MM.1S (cell line): ENCODE measurements around the gene MYO1B.

Experiments
- DNase-seq: peaks from one replicate; pipeline ENCODE4 v3.0.0-alpha.2; 2015
- H2AFZ ChIP-seq: fragments of 300-600 bp; sonication (generic); 2 replicates; pipeline ENCODE4 v1.6.0; 2016; ENCODE audit warnings: antibody characterized with exemption, low read length
- H3F3A ChIP-seq: fragments of 300-600 bp; sonication (generic); 2 replicates; pipeline ENCODE4 v1.6.1; 2016; ENCODE audit warnings: mild to moderate bottlenecking, antibody characterized with exemption, low read length, moderate library complexity, mixed read lengths; ENCODE audit not compliant: insufficient read depth
- H3K27ac ChIP-seq: fragments of 300-600 bp; sonication (generic); 2 replicates; pipeline ENCODE4 v1.5.1; 2016; ENCODE audit warnings: mild to moderate bottlenecking, low read length
- H3K27me3 ChIP-seq: fragments of 300-600 bp; sonication (generic); replicated peaks from 2 replicates; pipeline ENCODE4 v1.6.0; 2016; ENCODE audit warnings: low read length; ENCODE audit not compliant: insufficient read depth
- H3K36me3 ChIP-seq: fragments of 300-600 bp; sonication (generic); replicated peaks from 2 replicates; pipeline ENCODE4 v1.6.1; 2016; ENCODE audit warnings: mild to moderate bottlenecking, low read length, mixed read lengths; ENCODE audit not compliant: insufficient read depth
- H3K4me1 ChIP-seq: fragments of 300-600 bp; sonication (generic); 2 replicates; pipeline ENCODE4 v1.6.1; 2016; ENCODE audit warnings: low read length, mixed read lengths
- H3K4me2 ChIP-seq: fragments of 300-600 bp; sonication (generic); 2 replicates; pipeline ENCODE4 v1.6.0; 2016; ENCODE audit warnings: low read depth, low read length
- H3K4me3 ChIP-seq: fragments of 300-600 bp; sonication (generic); 2 replicates; pipeline ENCODE4 v1.5.1; 2016; ENCODE audit warnings: low read length, mixed read lengths
- H3K79me2 ChIP-seq: fragments of 300-600 bp; sonication (generic); 2 replicates; pipeline ENCODE4 v1.6.1; 2016; ENCODE audit warnings: mixed run types, low read length, mixed read lengths
- H3K9ac ChIP-seq: fragments of 300-600 bp; sonication (generic); 2 replicates; pipeline ENCODE4 v1.6.1; 2016; ENCODE audit warnings: low read length, mixed read lengths
- H3K9me2 ChIP-seq: fragments of 300-600 bp; sonication (generic); replicated peaks from 2 replicates; pipeline ENCODE4 v1.6.1; 2016; ENCODE audit warnings: mild to moderate bottlenecking, low read length, mixed read lengths; ENCODE audit not compliant: insufficient read depth
- H3K9me3 ChIP-seq: fragments of 300-600 bp; sonication (generic); replicated peaks from 2 replicates; pipeline ENCODE4 v1.6.1; 2016; ENCODE audit warnings: mild to moderate bottlenecking, low read length, mixed read lengths; ENCODE audit not compliant: insufficient read depth
- H4K20me1 ChIP-seq: fragments of 300-600 bp; sonication (generic); 2 replicates; pipeline ENCODE4 v1.6.1; 2016; ENCODE audit warnings: mild to moderate bottlenecking, low read length, moderate library complexity, mixed read lengths; ENCODE audit not compliant: insufficient read depth
- EZH2 ChIP-seq: fragments of 300-600 bp; sonication (generic); optimal IDR thresholded peaks from 2 replicates; pipeline ENCODE3; 2017; ENCODE audit warnings: low read depth, mild to moderate bottlenecking, antibody characterized with exemption, low read length, mixed read lengths
- EZH2phosphoT487 ChIP-seq: fragments of 300-600 bp; sonication (generic); IDR thresholded peaks from 2 replicates; pipeline ENCODE4 v1.6.1; 2018; ENCODE audit warnings: antibody characterized with exemption, low read length
- TF ChIP-seq, protein P1 (sequence below): fragments of 300-600 bp; sonication (generic); IDR thresholded peaks from 2 replicates; pipeline ENCODE4 v1.5.1; 2016; ENCODE audit warnings: antibody characterized with exemption, low read length, mixed read lengths

Gene MYO1B

DNA sequence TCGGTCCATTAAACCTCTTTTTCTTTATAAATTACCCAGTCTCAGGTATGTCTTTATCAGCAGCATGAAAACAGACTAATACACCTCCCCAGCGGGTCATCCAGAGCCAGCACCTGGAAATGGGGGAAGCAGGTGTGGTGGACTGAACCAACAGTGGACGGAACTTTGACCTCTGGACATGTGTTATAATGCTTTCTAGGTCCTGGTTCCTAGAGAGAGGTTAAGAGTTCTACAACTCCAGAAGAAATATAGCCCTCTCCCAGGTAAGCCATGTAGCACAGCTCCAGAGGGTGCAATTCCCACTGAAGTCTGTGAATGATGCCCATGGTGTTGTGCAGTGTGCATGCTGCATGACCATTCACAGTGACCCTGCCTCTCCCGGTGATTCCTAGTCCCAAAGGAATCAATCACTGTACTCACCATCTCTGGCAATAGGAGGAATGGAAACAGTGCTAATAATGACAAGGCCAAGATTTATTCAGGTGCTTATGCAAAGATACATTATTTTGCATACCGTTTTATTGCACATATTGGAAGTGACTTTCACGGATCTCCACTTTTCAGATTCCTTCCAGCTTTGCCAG lies 45.2 kb upstream of the MYO1B start:
- H3K27ac ChIP-seq: no peak overlapping the region
- no peak overlapping the region for H3K9ac ChIP-seq
- TF ChIP-seq EZH2: no peak
- TF ChIP-seq, protein P1, sequence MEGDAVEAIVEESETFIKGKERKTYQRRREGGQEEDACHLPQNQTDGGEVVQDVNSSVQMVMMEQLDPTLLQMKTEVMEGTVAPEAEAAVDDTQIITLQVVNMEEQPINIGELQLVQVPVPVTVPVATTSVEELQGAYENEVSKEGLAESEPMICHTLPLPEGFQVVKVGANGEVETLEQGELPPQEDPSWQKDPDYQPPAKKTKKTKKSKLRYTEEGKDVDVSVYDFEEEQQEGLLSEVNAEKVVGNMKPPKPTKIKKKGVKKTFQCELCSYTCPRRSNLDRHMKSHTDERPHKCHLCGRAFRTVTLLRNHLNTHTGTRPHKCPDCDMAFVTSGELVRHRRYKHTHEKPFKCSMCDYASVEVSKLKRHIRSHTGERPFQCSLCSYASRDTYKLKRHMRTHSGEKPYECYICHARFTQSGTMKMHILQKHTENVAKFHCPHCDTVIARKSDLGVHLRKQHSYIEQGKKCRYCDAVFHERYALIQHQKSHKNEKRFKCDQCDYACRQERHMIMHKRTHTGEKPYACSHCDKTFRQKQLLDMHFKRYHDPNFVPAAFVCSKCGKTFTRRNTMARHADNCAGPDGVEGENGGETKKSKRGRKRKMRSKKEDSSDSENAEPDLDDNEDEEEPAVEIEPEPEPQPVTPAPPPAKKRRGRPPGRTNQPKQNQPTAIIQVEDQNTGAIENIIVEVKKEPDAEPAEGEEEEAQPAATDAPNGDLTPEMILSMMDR: no peak
- TF ChIP-seq EZH2phosphoT487: no peak
- H3K36me3 ChIP-seq: no peaks in the 10 kb centered on the region
- DNase-seq: no peak
- no peaks in the 10 kb centered on the region for H3K27me3 ChIP-seq
- H2AFZ ChIP-seq: no peak overlapping the region
- H3F3A ChIP-seq: no peaks in the 10 kb centered on the region; the same call in 1 of the 2 replicates
- no peaks in the 10 kb centered on the region for H3K9me2 ChIP-seq
- H3K9me3 ChIP-seq: no peaks in the 10 kb centered on the region
- H3K4me3 ChIP-seq: no peak overlapping the region
- no peaks in the 10 kb centered on the region for H4K20me1 ChIP-seq
- H3K79me2 ChIP-seq: no peaks in the 10 kb centered on the region
- no peak overlapping the region for H3K4me2 ChIP-seq
- H3K4me1 ChIP-seq: 0 out of 2 replicates have a peak, but pooled peaks cover 2% of the 10 kb centered on the region

DNA sequence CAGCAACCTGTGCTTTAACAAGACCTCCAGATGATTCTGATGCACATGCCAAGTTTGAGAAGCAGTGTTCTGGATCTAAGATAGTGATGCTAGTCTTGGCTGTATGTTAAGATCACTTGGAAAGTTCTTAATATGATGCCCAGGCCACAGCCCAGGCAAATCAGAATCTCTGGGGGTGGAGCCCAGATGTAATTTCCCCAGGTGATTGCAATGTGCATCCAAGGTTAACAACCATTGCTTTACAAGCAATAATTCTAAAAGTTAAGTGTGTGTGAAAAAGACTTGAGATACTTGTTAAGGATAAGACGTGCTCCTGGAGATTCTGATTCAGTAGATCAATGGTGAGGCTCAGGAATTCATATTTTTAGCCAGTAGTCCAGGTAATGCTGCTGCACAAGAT lies 44.3 kb upstream of the MYO1B start:
- Histone ChIP-seq H3K79me2 (no peaks in the 10 kb centered on the region), H2AFZ (no peak overlapping the region), H3K4me2 (no peak overlapping the region), H3K4me3 (no peak overlapping the region), H3K27ac (no peak overlapping the region), H3K27me3 (no peaks in the 10 kb centered on the region), H4K20me1 (no peaks in the 10 kb centered on the region), H3F3A (no peaks in the 10 kb centered on the region), H3K9ac (no peak overlapping the region), H3K9me3 (no peaks in the 10 kb centered on the region), H3K36me3 (no peaks in the 10 kb centered on the region), H3K4me1 (no peaks in the 10 kb centered on the region), H3K9me2 (no peaks in the 10 kb centered on the region)
- TF ChIP-seq, protein P1: no peak
- no peak for TF ChIP-seq EZH2phosphoT487
- no peak for TF ChIP-seq EZH2
- no peak for DNase-seq

DNA sequence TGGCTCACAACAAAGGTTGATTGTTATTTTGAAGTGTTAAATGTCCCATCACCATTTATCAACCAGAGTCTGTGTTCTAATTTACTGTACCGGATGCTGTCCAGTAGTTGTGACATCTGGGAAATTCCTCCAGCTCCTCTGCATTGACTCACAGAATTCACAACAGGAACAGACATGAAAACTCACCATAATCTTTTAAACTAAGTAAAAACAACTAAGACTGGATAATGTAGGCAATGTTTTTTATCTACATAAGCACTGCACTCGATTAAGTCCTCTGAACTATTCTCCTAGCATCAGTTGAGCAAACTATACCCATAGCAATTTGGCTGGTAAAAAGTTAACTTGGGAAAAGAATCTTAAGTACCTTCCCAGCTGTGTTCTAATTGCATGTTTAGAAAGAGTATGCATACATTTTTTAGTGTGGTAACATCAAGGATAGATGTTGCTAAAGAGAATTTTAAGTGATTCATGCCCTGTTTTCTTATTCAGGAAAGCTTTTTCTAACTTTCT lies 42.9 kb upstream of the MYO1B start:
- H3K79me2 ChIP-seq: no peaks in the 10 kb centered on the region
- no peaks in the 10 kb centered on the region for H3K36me3 ChIP-seq
- DNase-seq: no peak
- no peaks in the 10 kb centered on the region for H3K27me3 ChIP-seq
- no peak overlapping the region for H3K4me2 ChIP-seq
- H3K4me1 ChIP-seq: no peaks in the 10 kb centered on the region
- no peak overlapping the region for H3K9ac ChIP-seq
- H3K4me3 ChIP-seq: no peak overlapping the region
- no peaks in the 10 kb centered on the region for H4K20me1 ChIP-seq
- TF ChIP-seq EZH2phosphoT487 (no peak), EZH2 (no peak)
- TF ChIP-seq, protein P1: no peak
- H3K27ac ChIP-seq: no peak overlapping the region
- no peak overlapping the region for H2AFZ ChIP-seq
- no peaks in the 10 kb centered on the region for H3F3A ChIP-seq
- no peaks in the 10 kb centered on the region for H3K9me3 ChIP-seq
- no peaks in the 10 kb centered on the region for H3K9me2 ChIP-seq
